Mesenchymal stem cell (in vitro differentiated cells and primary cell): ENCODE data around the gene TLCD1.

ENCODE experiments used
- DNase-seq: peaks from one replicate; pipeline ENCODE4 v3.0.0-alpha.2; 2013
- H2AFZ ChIP-seq: one replicate; pipeline ENCODE4 v1.6.1; 2013; ENCODE audit warnings: low read depth, mild to moderate bottlenecking, control low read depth, inconsistent platforms, low read length, moderate library complexity
- H2AK5ac ChIP-seq: 2 replicates; pipeline ENCODE4 v1.6.1; 2013; ENCODE audit warnings: low read length, moderate library complexity, mild to moderate bottlenecking, inconsistent platforms; ENCODE audit not compliant: severe bottlenecking
- H2BK120ac ChIP-seq: one replicate; pipeline ENCODE4 v1.6.1; 2013; ENCODE audit warnings: low read depth, mild to moderate bottlenecking, inconsistent platforms, low read length, moderate library complexity
- H2BK12ac ChIP-seq, 2 experiments: one replicate each; pipeline ENCODE4 v1.6.1; 2013; ENCODE audit warnings: inconsistent platforms in 2 of 2, low read length in 2 of 2, mild to moderate bottlenecking in 2 of 2, moderate library complexity in 2 of 2, control low read depth in 1 of 2
- H2BK15ac ChIP-seq: one replicate; pipeline ENCODE4 v1.6.1; 2013; ENCODE audit warnings: mild to moderate bottlenecking, low read depth, inconsistent platforms; ENCODE audit not compliant: poor library complexity, severe bottlenecking
- H2BK5ac ChIP-seq: 2 replicates; pipeline ENCODE4 v1.6.1; 2013; ENCODE audit warnings: low read depth, mild to moderate bottlenecking, low read length, control low read depth, inconsistent platforms; ENCODE audit not compliant: poor library complexity, severe bottlenecking
- H3K14ac ChIP-seq, 2 experiments: one replicate each; pipeline ENCODE4 v1.6.1; 2013; ENCODE audit warnings: inconsistent platforms in 2 of 2, low read length in 2 of 2, control low read depth in 1 of 2, mild to moderate bottlenecking in 1 of 2, moderate library complexity in 1 of 2
- H3K18ac ChIP-seq, 2 experiments: one replicate each; pipeline ENCODE4 v1.6.1; 2013; ENCODE audit warnings: inconsistent platforms in 2 of 2, low read length in 2 of 2, control low read depth in 1 of 2, low read depth in 1 of 2, mild to moderate bottlenecking in 1 of 2
- H3K23ac ChIP-seq, 2 experiments: one replicate each; pipeline ENCODE4 v1.6.1; 2013; ENCODE audit warnings: inconsistent platforms in 2 of 2, low read length in 2 of 2, mild to moderate bottlenecking in 2 of 2, moderate library complexity in 2 of 2, control low read depth in 1 of 2
- H3K27ac ChIP-seq: 2 replicates; pipeline ENCODE4 v1.5.1; 2013; ENCODE audit warnings: mild to moderate bottlenecking, moderate library complexity, low read length, control low read depth, inconsistent platforms; ENCODE audit not compliant: poor library complexity, severe bottlenecking
- H3K27me3 ChIP-seq, 2 experiments: 2 replicates each; pipeline versions ENCODE4 v1.6.1 to v1.7.0; 2013; ENCODE audit warnings: low read length in 2 of 2, mild to moderate bottlenecking in 2 of 2, moderate library complexity in 2 of 2, control low read depth in 1 of 2, inconsistent platforms in 1 of 2; ENCODE audit not compliant: control insufficient read depth in 1 of 2, insufficient read depth in 1 of 2
- H3K36me3 ChIP-seq, 2 experiments: 2 replicates each; pipeline versions ENCODE4 v1.6.1 to v1.7.0; 2013; ENCODE audit warnings: low read length in 2 of 2, control low read depth in 1 of 2, inconsistent platforms in 1 of 2, low read depth in 1 of 2, mild to moderate bottlenecking in 1 of 2; ENCODE audit not compliant: insufficient read depth in 2 of 2, control insufficient read depth in 1 of 2
- H3K4ac ChIP-seq, 2 experiments: one replicate each; pipeline ENCODE4 v1.6.1; 2013; ENCODE audit warnings: inconsistent platforms in 2 of 2, low read length in 2 of 2, mild to moderate bottlenecking in 2 of 2, moderate library complexity in 2 of 2, control low read depth in 1 of 2, low read depth in 1 of 2
- H3K4me1 ChIP-seq: 2 replicates; pipeline ENCODE4 v1.6.1; 2013; ENCODE audit warnings: low read depth, low read length, control low read depth; ENCODE audit not compliant: control insufficient read depth, insufficient read depth
- H3K4me2 ChIP-seq: 2 replicates; pipeline ENCODE4 v1.6.1; 2013; ENCODE audit warnings: low read length, mild to moderate bottlenecking, inconsistent platforms; ENCODE audit not compliant: poor library complexity, severe bottlenecking
- H3K4me3 ChIP-seq, 2 experiments: 2 replicates each; pipeline versions ENCODE4 v1.5.1 to v1.7.0; 2013; ENCODE audit warnings: low read length in 2 of 2, mild to moderate bottlenecking in 2 of 2, control low read depth in 1 of 2, low read depth in 1 of 2; ENCODE audit not compliant: insufficient read depth in 1 of 2
- H3K79me1 ChIP-seq: replicated peaks from 2 replicates; pipeline ENCODE4 v1.6.1; 2013; ENCODE audit warnings: mild to moderate bottlenecking, control low read depth, low read length, inconsistent platforms; ENCODE audit not compliant: poor library complexity, severe bottlenecking
- H3K9ac ChIP-seq: 2 replicates; pipeline ENCODE4 v1.7.0; 2013; ENCODE audit warnings: mild to moderate bottlenecking, low read length, moderate library complexity
- H3K9me3 ChIP-seq: 2 replicates; pipeline ENCODE4 v1.7.0; 2013; ENCODE audit warnings: mild to moderate bottlenecking, low read length; ENCODE audit not compliant: control insufficient read depth
- H4K8ac ChIP-seq: one replicate; pipeline ENCODE4 v1.6.1; 2013; ENCODE audit warnings: inconsistent platforms, mild to moderate bottlenecking, low read length, moderate library complexity
- H4K91ac ChIP-seq: one replicate; pipeline ENCODE4 v1.6.1; 2013; ENCODE audit warnings: mild to moderate bottlenecking, low read length, inconsistent platforms
- WGBS: methylation state at CpG from one replicate; pipeline ENCODE4 v1.1.7; 2013; ENCODE audit warnings: mixed read lengths; 5-methylcytosine and 5-hydroxymethylcytosine counted together

Gene TLCD1

DNA sequence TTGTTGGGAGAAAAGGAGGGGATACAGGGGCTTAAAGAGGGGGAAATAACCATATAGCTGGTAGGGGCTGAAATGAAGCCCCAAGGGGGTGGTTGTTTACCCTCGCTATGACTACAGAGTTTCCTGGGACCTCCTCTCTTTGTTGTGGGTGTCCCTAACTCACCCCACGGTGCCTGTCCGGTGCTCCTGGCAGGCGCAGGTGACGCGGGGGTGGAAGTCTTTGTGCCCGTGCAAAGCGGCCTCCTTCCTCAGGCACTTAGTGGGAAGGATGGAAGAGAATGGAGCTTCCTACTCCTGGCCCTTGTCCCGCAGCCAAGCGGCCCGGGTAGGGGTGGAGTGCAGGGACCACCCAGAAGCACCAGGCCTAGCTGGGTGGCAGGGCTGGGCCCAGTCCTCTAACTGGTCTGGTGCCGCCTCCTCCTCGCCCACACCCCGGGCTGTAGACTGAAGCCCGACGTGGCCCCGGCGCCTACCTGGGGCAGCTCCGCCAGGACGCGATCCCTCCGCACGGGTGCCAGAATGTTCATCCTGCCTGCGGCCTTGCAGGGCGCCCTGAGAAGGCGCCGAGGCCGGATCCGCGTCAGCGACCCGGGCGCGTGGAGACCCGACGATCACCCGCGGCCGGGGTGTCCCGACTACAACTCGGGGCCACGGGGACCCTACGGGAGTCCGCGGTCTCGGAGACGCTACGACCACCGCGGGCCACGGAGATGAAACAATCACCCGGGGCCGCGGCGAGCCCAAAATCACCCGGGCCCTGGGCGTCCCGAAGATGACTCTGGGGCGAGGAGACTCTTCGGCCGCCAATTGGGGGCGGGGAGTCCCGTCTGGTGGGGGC is 9.1 kb downstream of the TLCD1 start:
- peak overlapping the region in 1 of 2 experiments; percentile 37 for H2BK12ac ChIP-seq
- peak overlapping the region; percentile 85 for H2BK5ac ChIP-seq
- peak overlapping the region; percentile 42 for H2AK5ac ChIP-seq
- H3K4ac ChIP-seq: peak overlapping the region; percentile 49 to 95
- H2AFZ ChIP-seq: peak overlapping the region; percentile 30
- DNase-seq: peak; percentile 62
- peaks cover 41 to 45% of the 10 kb centered on the region in 2 experiments for H3K36me3 ChIP-seq
- H4K8ac ChIP-seq: peak overlapping the region; percentile 52
- peak overlapping the region; percentile 78 for H3K4me2 ChIP-seq
- H3K27me3 ChIP-seq: no peaks in the 10 kb centered on the region
- H3K23ac ChIP-seq: peak overlapping the region in 1 of 2 experiments; percentile 46
- peak overlapping the region; percentile 78 for H3K27ac ChIP-seq
- peak overlapping the region; percentile 96 for H3K18ac ChIP-seq
- peak overlapping the region; percentile 73 to 99 for H3K4me3 ChIP-seq
- H3K9me3 ChIP-seq: no peaks in the 10 kb centered on the region
- H3K4me1 ChIP-seq: peaks cover 21% of the 10 kb centered on the region
- H3K9ac ChIP-seq: peak overlapping the region; percentile 95
- H3K14ac ChIP-seq: peak overlapping the region in 1 of 2 experiments; percentile 93
- peak overlapping the region; percentile 65 for H2BK120ac ChIP-seq
- 1% methylated on average over 63 of the region's 63 CpGs for WGBS
- peaks cover 11% of the 10 kb centered on the region for H3K79me1 ChIP-seq
- H2BK15ac ChIP-seq: peak overlapping the region; percentile 73
- peak overlapping the region; percentile 40 for H4K91ac ChIP-seq

DNA sequence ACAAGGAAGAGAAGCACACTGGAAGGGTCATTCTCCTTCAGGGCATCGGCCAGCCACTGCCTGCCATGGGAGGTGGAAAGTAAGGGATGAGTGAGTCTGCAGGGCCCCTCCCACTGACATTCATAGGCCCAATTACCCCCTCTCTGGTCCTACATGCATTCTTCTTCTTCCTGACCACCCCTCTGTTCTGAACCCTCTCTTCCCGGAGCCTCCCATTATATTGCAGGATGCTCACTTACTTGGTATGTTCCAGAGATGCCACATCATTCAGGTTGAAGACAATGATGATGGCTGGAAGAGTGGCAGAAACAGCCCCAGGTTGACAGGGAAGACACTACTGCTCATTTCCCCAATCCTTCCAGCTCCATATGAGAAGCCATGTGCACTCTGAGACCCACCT is 10.8 kb downstream of the TLCD1 start:
- peaks cover 34 to 38% of the 10 kb centered on the region in 2 experiments for H3K36me3 ChIP-seq
- H3K79me1 ChIP-seq: peaks cover 11% of the 10 kb centered on the region
- H2BK12ac ChIP-seq: no peak overlapping the region
- H3K4me2 ChIP-seq: no peak overlapping the region
- no peak overlapping the region for H3K27ac ChIP-seq
- no peak for DNase-seq
- no peaks in the 10 kb centered on the region for H3K27me3 ChIP-seq
- no peak overlapping the region for H3K9ac ChIP-seq
- no peak overlapping the region for H2AK5ac ChIP-seq
- peaks cover 28% of the 10 kb centered on the region for H3K4me1 ChIP-seq
- H2BK5ac ChIP-seq: no peak overlapping the region
- H2BK120ac ChIP-seq: no peak overlapping the region
- no peak overlapping the region for H3K4ac ChIP-seq
- H3K18ac ChIP-seq: no peak overlapping the region
- no peak overlapping the region for H3K4me3 ChIP-seq
- no peak overlapping the region for H3K14ac ChIP-seq
- no peak overlapping the region for H4K91ac ChIP-seq
- WGBS: 100% methylated on average over 1 of the region's 2 CpGs
- no peak overlapping the region for H2BK15ac ChIP-seq
- H3K9me3 ChIP-seq: no peaks in the 10 kb centered on the region
- H2AFZ ChIP-seq: no peak overlapping the region
- H4K8ac ChIP-seq: no peak overlapping the region
- H3K23ac ChIP-seq: no peak overlapping the region

DNA sequence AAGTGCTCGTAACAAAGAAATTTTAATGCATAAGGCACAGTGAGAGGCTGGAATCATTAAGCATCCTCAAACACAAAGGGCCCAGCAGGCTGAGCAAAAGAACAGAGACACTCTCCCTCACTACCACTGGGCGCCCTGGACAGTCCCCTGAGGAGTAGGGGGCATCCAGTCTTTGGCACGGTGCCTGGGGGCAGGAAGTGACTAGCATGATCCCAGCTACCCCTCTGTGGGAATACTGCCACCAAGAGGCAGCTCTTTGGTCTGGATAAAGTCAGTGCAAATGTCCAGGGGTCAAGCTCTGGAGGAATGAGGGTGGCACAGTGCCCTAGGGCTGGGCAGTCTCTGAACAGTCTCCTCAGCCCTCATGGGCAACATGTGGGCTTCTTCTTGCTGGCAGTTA is 11.8 kb downstream of the TLCD1 start:
- H2BK12ac ChIP-seq: no peak overlapping the region
- no peak overlapping the region for H4K91ac ChIP-seq
- no peak overlapping the region for H3K18ac ChIP-seq

DNA sequence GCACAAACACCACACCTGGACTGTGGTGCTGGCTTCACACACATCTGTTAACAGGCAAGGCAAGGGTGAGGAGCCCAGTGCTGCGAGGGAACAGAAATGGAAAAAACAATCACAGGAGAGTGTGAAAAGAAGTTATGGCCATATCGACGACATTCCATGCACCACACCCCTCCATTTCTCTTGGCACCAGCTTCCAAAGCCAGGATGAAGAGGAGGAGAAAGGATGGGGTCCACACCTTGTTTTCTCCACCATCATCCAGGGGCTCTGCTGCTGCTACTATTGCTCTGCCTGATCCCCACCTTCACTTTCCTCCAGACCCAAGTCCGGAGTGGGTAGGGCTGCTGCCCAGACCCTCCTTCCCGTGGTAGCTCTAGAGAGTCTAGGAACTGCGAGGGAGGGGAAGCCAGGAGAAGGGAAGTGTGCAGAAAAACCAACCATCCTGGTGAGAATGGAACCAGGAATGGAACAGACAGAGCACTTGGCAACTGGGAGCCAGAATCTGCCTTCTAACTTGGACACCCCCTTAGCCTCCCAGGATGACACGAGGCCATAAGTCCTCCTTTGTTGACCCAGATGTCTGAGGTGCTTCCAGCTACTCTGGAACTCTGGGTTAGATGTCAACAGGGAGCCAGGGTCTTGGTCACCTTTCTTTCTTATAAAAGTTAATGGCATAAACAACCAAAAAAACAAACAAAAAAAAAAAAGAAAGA is 13.2 kb downstream of the TLCD1 start:
- WGBS: 96% methylated on average over 3 of the region's 7 CpGs
- Histone ChIP-seq H3K4me1 (peaks cover 23% of the 10 kb centered on the region), H2BK15ac (no peak overlapping the region), H3K27ac (no peak overlapping the region), H3K79me1 (peaks cover 16% of the 10 kb centered on the region), H3K4ac (peak overlapping the region in 1 of 2 experiments; percentile 8), H4K8ac (peak overlapping the region; percentile 78), H4K91ac (peak overlapping the region; percentile 67), H2BK5ac (no peak overlapping the region), H3K23ac (peak overlapping the region in 1 of 2 experiments; percentile 10), H3K36me3 (peaks cover 34 to 42% of the 10 kb centered on the region in 2 experiments), H3K4me2 (no peak overlapping the region), H3K9ac (peak overlapping the region; percentile 95), H2AFZ (no peak overlapping the region), H2BK12ac (peak overlapping the region; percentile 29), H2AK5ac (no peak overlapping the region), H3K14ac (no peak overlapping the region), H3K18ac (peak overlapping the region; percentile 16 to 70), H2BK120ac (peak overlapping the region; percentile 42), H3K4me3 (no peak overlapping the region), H3K27me3 (no peaks in the 10 kb centered on the region), H3K9me3 (no peaks in the 10 kb centered on the region)
- no peak for DNase-seq

More for the DNA sequence above, 11.8 kb downstream of the TLCD1 start:
- Histone ChIP-seq H2AFZ (no peak overlapping the region), H3K4me3 (no peak overlapping the region), H2BK5ac (no peak overlapping the region), H3K9ac (no peak overlapping the region), H3K4me1 (peaks cover 30% of the 10 kb centered on the region), H3K27ac (no peak overlapping the region), H3K14ac (no peak overlapping the region), H4K8ac (no peak overlapping the region), H3K4ac (no peak overlapping the region), H3K9me3 (no peaks in the 10 kb centered on the region), H3K23ac (no peak overlapping the region), H2BK15ac (no peak overlapping the region), H3K36me3 (peaks cover 34 to 42% of the 10 kb centered on the region in 2 experiments), H2AK5ac (no peak overlapping the region), H3K79me1 (peaks cover 16% of the 10 kb centered on the region), H2BK120ac (no peak overlapping the region), H3K4me2 (no peak overlapping the region), H3K27me3 (no peaks in the 10 kb centered on the region)
- DNase-seq: no peak
- WGBS: 94% methylated on average over 3 of the region's 3 CpGs
